H9 (cell line): ENCODE results near the gene AP1S1. TPM values are rescaled to one million over a fixed set of nuclear protein-coding genes. Genes with fewer than 3 reads are reported as not detected.

Experiments
- DNase-seq: peaks from one replicate; pipeline ENCODE4 v3.0.0-alpha.2; 2017
- H2AFZ ChIP-seq: one replicate; pipeline ENCODE4 v1.6.1; 2013; ENCODE audit warnings: mild to moderate bottlenecking, low read length, control low read depth, moderate library complexity
- H2AK5ac ChIP-seq: 2 replicates; pipeline ENCODE4 v1.6.1; 2013; ENCODE audit warnings: low read length, control low read depth, mixed read lengths; ENCODE audit not compliant: insufficient read length
- H2BK120ac ChIP-seq: one replicate; pipeline ENCODE4 v1.6.1; 2013; ENCODE audit warnings: low read depth, mild to moderate bottlenecking, low read length, control low read depth, inconsistent platforms; ENCODE audit not compliant: poor library complexity, severe bottlenecking
- H2BK12ac ChIP-seq: 2 replicates; pipeline ENCODE4 v1.6.1; 2013; ENCODE audit warnings: low read length, control low read depth, mixed read lengths, low read depth; ENCODE audit not compliant: insufficient read length
- H2BK15ac ChIP-seq: 2 replicates; pipeline ENCODE4 v1.6.1; 2013; ENCODE audit warnings: low read depth, low read length, control low read depth
- H2BK20ac ChIP-seq: one replicate; pipeline ENCODE4 v1.6.1; 2013; ENCODE audit warnings: low read depth, mild to moderate bottlenecking, low read length, control low read depth, inconsistent platforms; ENCODE audit not compliant: poor library complexity, severe bottlenecking
- H2BK5ac ChIP-seq: 2 replicates; pipeline ENCODE4 v1.6.1; 2013; ENCODE audit warnings: low read length, control low read depth, mixed read lengths; ENCODE audit not compliant: insufficient read length
- H3K14ac ChIP-seq: 2 replicates; pipeline ENCODE4 v1.6.1; 2013; ENCODE audit warnings: low read length, control low read depth; ENCODE audit not compliant: insufficient read depth
- H3K18ac ChIP-seq: 2 replicates; pipeline ENCODE4 v1.6.1; 2013; ENCODE audit warnings: low read depth, mild to moderate bottlenecking, mixed read lengths, low read length, control low read depth; ENCODE audit not compliant: insufficient read length
- H3K23ac ChIP-seq: 2 replicates; pipeline ENCODE4 v1.6.1; 2013; ENCODE audit warnings: low read length, control low read depth, mixed read lengths, low read depth; ENCODE audit not compliant: insufficient read length
- H3K23me2 ChIP-seq: 2 replicates; pipeline ENCODE4 v1.6.1; 2013; ENCODE audit warnings: low read depth, mild to moderate bottlenecking, mixed read lengths, low read length, control low read depth; ENCODE audit not compliant: insufficient read length, poor library complexity, severe bottlenecking
- H3K27ac ChIP-seq: 2 replicates; pipeline ENCODE4 v1.5.1; 2013; ENCODE audit warnings: low read length, control low read depth, mixed read lengths, low read depth; ENCODE audit not compliant: insufficient read length
- H3K27me3 ChIP-seq: 2 replicates; pipeline ENCODE4 v1.6.1; 2013; ENCODE audit warnings: low read length, control low read depth, inconsistent platforms; ENCODE audit not compliant: insufficient read depth
- H3K4ac ChIP-seq: 2 replicates; pipeline ENCODE4 v1.6.1; 2013; ENCODE audit warnings: low read depth, mild to moderate bottlenecking, control low read depth, inconsistent platforms, low read length, moderate library complexity
- H3K4me1 ChIP-seq: 2 replicates; pipeline ENCODE4 v1.6.1; 2013; ENCODE audit warnings: low read length, control low read depth, inconsistent platforms; ENCODE audit not compliant: insufficient read depth
- H3K4me2 ChIP-seq: 2 replicates; pipeline ENCODE4 v1.6.1; 2013; ENCODE audit warnings: low read length, control low read depth, mixed read lengths; ENCODE audit not compliant: insufficient read length, insufficient read depth
- H3K56ac ChIP-seq: 2 replicates; pipeline ENCODE4 v1.6.1; 2013; ENCODE audit warnings: low read depth, mild to moderate bottlenecking, mixed read lengths, low read length, control low read depth; ENCODE audit not compliant: insufficient read length
- H3K79me1 ChIP-seq: 2 replicates; pipeline ENCODE4 v1.6.1; 2013; ENCODE audit warnings: low read depth, mild to moderate bottlenecking, moderate library complexity, low read length, control low read depth, inconsistent platforms; ENCODE audit not compliant: insufficient read depth, poor library complexity, severe bottlenecking
- H3K79me2 ChIP-seq: 2 replicates; pipeline ENCODE4 v1.6.1; 2013; ENCODE audit warnings: low read length, control low read depth, inconsistent platforms; ENCODE audit not compliant: insufficient read depth
- H3K9ac ChIP-seq: 2 replicates; pipeline ENCODE4 v1.6.1; 2013; ENCODE audit warnings: low read length, control low read depth, mixed read lengths; ENCODE audit not compliant: insufficient read length; ENCODE audit errors: extremely low read depth
- H3K9me3 ChIP-seq: one replicate; pipeline ENCODE4 v1.6.1; 2013; ENCODE audit warnings: low read depth, low read length, inconsistent platforms; ENCODE audit not compliant: control insufficient read depth
- H3T11ph ChIP-seq: one replicate; pipeline ENCODE4 v1.6.1; 2013; ENCODE audit warnings: mild to moderate bottlenecking, low read length, control low read depth, inconsistent platforms
- H4K20me1 ChIP-seq: one replicate; pipeline ENCODE4 v1.6.1; 2013; ENCODE audit not compliant: control insufficient read depth, insufficient read length, insufficient read depth
- H4K5ac ChIP-seq: 2 replicates; pipeline ENCODE4 v1.6.1; 2013; ENCODE audit warnings: low read depth, mild to moderate bottlenecking, mixed read lengths, low read length, control low read depth; ENCODE audit not compliant: insufficient read length
- H4K8ac ChIP-seq: replicated peaks from 2 replicates; pipeline ENCODE4 v1.6.1; 2013; ENCODE audit warnings: low read length, control low read depth, mixed read lengths, low read depth; ENCODE audit not compliant: insufficient read length
- H4K91ac ChIP-seq: 2 replicates; pipeline ENCODE4 v1.6.1; 2013; ENCODE audit warnings: low read depth, mild to moderate bottlenecking, moderate library complexity, mixed read lengths, low read length, control low read depth; ENCODE audit not compliant: insufficient read length
- H3K27ac Mint-ChIP-seq, 3 experiments: 2 replicates in 2 of 3; 3 replicates in 1 of 3; pipeline ENCODE4 v1.8.0; 2020 to 2021; ENCODE audit warnings: mixed read lengths in 3 of 3, mild to moderate bottlenecking in 1 of 3, moderate library complexity in 1 of 3
- H3K27me3 Mint-ChIP-seq: 2 replicates; pipeline ENCODE4 v1.8.0; 2021; ENCODE audit warnings: low read depth, mild to moderate bottlenecking, moderate library complexity, mixed read lengths
- H3K36me3 Mint-ChIP-seq, 3 experiments: 2 replicates in 2 of 3; 3 replicates in 1 of 3; pipeline ENCODE4 v1.8.0; 2020 to 2021; ENCODE audit warnings: low read depth in 3 of 3, mixed read lengths in 3 of 3; ENCODE audit not compliant: insufficient read depth in 1 of 3
- H3K4me1 Mint-ChIP-seq, 2 experiments: 2 replicates each; pipeline ENCODE4 v1.8.0; 2020; ENCODE audit warnings: mixed read lengths in 2 of 2
- H3K4me3 Mint-ChIP-seq, 2 experiments: 2 replicates in 1 of 2; 3 replicates in 1 of 2; pipeline ENCODE4 v1.8.0; 2020 to 2021; ENCODE audit warnings: mild to moderate bottlenecking in 2 of 2, mixed read lengths in 2 of 2, moderate library complexity in 1 of 2
- H3K9me3 Mint-ChIP-seq, 2 experiments: 2 replicates in 1 of 2; 3 replicates in 1 of 2; pipeline ENCODE4 v1.8.0; 2020; ENCODE audit warnings: mild to moderate bottlenecking in 2 of 2, mixed read lengths in 2 of 2, moderate library complexity in 1 of 2
- CTCF ChIP-seq: fragments of 200-600 bp; sonication (generic); conservative IDR thresholded peaks from 3 replicates; pipeline ENCODE4 v1.8.0; 2021; ENCODE audit warnings: antibody characterized with exemption, mild to moderate bottlenecking
- WGBS: extraction: QIAGEN DNeasy Blood & Tissue Kit; methylation state at CpG from one replicate; pipeline ENCODE4 v1.1.7; 2013; ENCODE audit warnings: missing lambda C conversion rate, low lambda C conversion rate, mixed read lengths; ENCODE audit not compliant: insufficient read length; ENCODE audit errors: extremely low coverage; 5-methylcytosine and 5-hydroxymethylcytosine counted together
- total RNA-seq: library from RNA; stranded (reverse); gene quantifications from 2 replicates; pipeline ENCODE4 v1.2.1, GENCODE V29; 2021

The AP1S1 gene
- total RNA-seq, 1 experiment from 2014 or later, result 65.2 TPM

DNA sequence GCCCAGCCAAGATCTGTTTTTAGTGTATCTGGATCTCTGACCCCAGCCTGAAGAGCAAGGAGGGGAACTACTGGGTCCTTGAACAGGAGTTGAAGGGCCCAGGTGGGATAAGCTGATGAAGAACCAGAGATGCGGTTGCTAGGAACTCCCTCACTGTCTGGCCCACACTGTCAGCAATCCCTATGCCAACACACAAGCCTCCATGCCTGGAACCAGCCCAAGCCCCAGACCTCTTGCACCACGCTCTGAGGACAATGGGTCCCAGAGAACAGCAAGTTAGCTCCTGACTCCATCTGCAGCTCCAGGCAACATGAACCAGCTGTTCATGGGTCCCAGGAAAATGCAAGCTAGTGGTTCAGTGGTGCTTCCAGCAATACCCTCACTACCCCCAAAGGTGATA lies 23.4 kb downstream of the AP1S1 start:
- Histone ChIP-seq H3K79me2 (no peaks in the 10 kb centered on the region), H3K9ac (no peak overlapping the region), H3K4ac (no peak overlapping the region), H2AFZ (no peak overlapping the region), H3K18ac (no peak overlapping the region), H2AK5ac (no peak overlapping the region), H3K79me1 (no peaks in the 10 kb centered on the region), H3K4me2 (no peak overlapping the region), H3K27me3 (peaks cover 41% of the 10 kb centered on the region; the same call in 1 of the 2 replicates), H3T11ph (no peak overlapping the region), H3K27ac (no peak overlapping the region), H3K23me2 (peaks cover 27% of the 10 kb centered on the region), H3K4me1 (no peaks in the 10 kb centered on the region; the same call in 1 of the 2 replicates), H2BK120ac (no peak overlapping the region), H2BK20ac (no peak overlapping the region), H2BK12ac (no peak overlapping the region), H4K5ac (no peak overlapping the region), H3K56ac (no peak overlapping the region), H3K14ac (no peak overlapping the region), H4K8ac (no peak overlapping the region), H3K23ac (no peak overlapping the region), H3K9me3 (no peaks in the 10 kb centered on the region), H4K91ac (no peak overlapping the region), H2BK5ac (no peak overlapping the region), H4K20me1 (no peaks in the 10 kb centered on the region), H2BK15ac (no peak overlapping the region)
- no peak overlapping the region for H3K27ac Mint-ChIP-seq
- peaks cover 0 to 2% of the 10 kb centered on the region in 2 experiments; a peak in 2 of 5 replicates for H3K9me3 Mint-ChIP-seq
- no peak overlapping the region for H3K4me3 Mint-ChIP-seq
- H3K36me3 Mint-ChIP-seq, result no peaks in the 10 kb centered on the region
- no CpG with 5 or more reads among the region's 2 CpGs for WGBS
- H3K4me1 Mint-ChIP-seq, result peaks cover 22 to 31% of the 10 kb centered on the region in 2 experiments
- H3K27me3 Mint-ChIP-seq, result peaks cover 96% of the 10 kb centered on the region
- no peak for DNase-seq
- TF ChIP-seq CTCF, result no peak
